NCI-H345 (cell line): ENCODE measurements around the gene MS4A6E.

Experiments
- DNase-seq: peaks from one replicate; lab custom pipeline; 2025; lab: John Stamatoyannopoulos, UW

Gene MS4A6E

DNA sequence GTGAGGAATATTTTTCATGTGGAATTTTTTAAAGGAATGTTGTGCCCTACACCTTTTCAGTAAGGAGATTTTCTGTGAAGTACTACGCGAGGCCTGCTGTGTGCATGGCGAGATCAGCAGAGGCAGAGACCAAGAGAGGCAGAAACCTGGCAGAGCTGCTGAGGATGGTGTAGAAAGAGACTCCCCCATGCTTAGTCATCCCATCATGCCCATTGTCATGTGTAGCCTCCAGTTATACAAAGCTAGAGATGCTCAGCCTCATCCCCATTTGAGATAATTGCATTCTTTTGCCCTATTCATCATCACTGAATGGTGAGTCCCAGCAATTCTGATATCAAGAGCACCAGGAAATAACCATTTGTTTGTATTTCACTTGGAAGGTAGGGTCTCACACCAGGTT lies 48.3 kb downstream of the MS4A6E start:
- DNase-seq = no peak

GRCh38 chr11:60376601-60377000 lies 49.5 kb downstream of the MS4A6E start:
- DNase-seq = no peak

- no peak for DNase-seq
Measured at GRCh38 chr11:60377401-60378136, 50.5 kb downstream of the MS4A6E start.

- DNase-seq = no peak
Measured at GRCh38 chr11:60378354-60378753, 51.3 kb downstream of the MS4A6E start, which contains the start of gene MS4A7. Gene MS4A7, plus strand, starts transcription at chr11:60378532. Its CDS starts 4,610 bp downstream, at chr11:60383142.

GRCh38 chr11:60389279-60389910 lies 62.3 kb downstream of the MS4A6E start:
- no peak for DNase-seq

DNA sequence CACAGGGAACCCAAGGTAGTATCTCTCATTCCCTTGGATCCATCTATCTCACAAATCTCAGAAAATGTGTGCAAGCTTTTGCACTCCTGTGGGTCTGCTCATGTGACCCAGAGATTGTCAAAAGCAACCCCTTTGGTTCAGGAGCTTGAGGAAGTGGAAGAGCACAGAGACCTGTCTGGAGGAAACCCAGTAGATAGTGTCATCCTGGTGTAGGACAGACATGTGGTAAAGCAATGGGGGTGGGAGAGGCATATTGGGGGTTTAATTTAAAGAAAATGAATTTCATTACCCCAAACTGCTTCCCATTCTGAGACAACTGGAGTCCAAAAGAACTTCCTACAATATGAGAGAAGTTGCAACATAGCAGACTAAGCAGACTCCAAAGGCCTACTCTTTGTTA lies 63.4 kb downstream of the MS4A6E start:
- DNase-seq = no peak
